ENCODE results near the gene CENPP. TPM values are rescaled to one million over a fixed set of nuclear protein-coding genes. Genes with fewer than 3 reads are reported as not detected.
"Not testable (repeated sequence)": the region's sequence is repeated elsewhere in the genome, so short reads cannot be mapped to it uniquely, and the experiment has no call there.

Gene CENPP
- polyA plus RNA-seq, 2 of the 4 experiments (the other 2 are of a cell fraction), result 7.2 to 13.4 TPM

DNA sequence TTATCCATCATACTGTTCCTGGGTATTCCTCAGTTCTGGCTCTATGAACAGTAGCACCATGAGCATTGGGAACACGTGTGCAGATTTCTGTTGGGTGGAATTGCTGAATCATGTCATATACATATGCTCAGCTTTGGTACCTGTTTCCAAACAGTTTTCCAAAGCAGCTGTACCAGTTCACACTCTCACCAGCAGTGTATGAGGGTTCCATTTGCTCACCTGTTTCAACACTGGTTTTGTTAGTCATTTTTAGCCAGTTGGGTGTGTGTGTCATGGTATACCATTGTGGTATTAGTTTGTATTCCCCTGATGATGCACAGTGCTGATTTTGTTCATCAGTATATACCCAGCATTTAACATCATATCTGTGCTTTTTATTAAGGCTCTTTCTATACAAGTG lies 266.8 kb downstream of the CENPP start:
- H3K4me2 ChIP-seq, result no peak overlapping the region
- ChIA-PET POLR2A (no interaction called here), CTCF (interaction anchor here (0.7 to 1.7 kb wide), 2 partner anchors 16 to 198 kb away, joined by 3 to 6 read pairs; no protein-coding TSS in a partner anchor)
- H3K27ac ChIP-seq, result no peak overlapping the region
- DNase-seq (ENCODE audit: low read depth in 1 of 2, low spot score in 1 of 2) (no peak), ATAC-seq (no peak), FAIRE-seq (no peak)
- TF ChIP-seq MAZ (IDR thresholded peaks at IDR 0.05; ENCODE audit: borderline replicate concordance, low read depth, low read length) (no peak), JUN (IDR thresholded peaks at IDR 0.05) (no peak), KDM5A (IDR thresholded peaks at IDR 0.05) (no peak), CEBPB (IDR thresholded peaks at IDR 0.05) (no peak), BHLHE40 (IDR thresholded peaks at IDR 0.05; ENCODE audit: low read depth, low read length) (no peak), HOXB13 (CRISPR knock-in tag; IDR thresholded peaks at IDR 0.05; ENCODE audit: low read depth) (no peak), RAD21 (conservative IDR thresholded peaks at IDR 0.05 in 1 of 2, IDR thresholded peaks at IDR 0.05 in 1 of 2) (no peak)
- TF ChIP-seq, protein P1, sequence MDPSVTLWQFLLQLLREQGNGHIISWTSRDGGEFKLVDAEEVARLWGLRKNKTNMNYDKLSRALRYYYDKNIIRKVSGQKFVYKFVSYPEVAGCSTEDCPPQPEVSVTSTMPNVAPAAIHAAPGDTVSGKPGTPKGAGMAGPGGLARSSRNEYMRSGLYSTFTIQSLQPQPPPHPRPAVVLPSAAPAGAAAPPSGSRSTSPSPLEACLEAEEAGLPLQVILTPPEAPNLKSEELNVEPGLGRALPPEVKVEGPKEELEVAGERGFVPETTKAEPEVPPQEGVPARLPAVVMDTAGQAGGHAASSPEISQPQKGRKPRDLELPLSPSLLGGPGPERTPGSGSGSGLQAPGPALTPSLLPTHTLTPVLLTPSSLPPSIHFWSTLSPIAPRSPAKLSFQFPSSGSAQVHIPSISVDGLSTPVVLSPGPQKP (IDR thresholded peaks at IDR 0.05; ENCODE audit: low read depth, low read length), result no peak
- TF ChIP-seq, protein P2, sequence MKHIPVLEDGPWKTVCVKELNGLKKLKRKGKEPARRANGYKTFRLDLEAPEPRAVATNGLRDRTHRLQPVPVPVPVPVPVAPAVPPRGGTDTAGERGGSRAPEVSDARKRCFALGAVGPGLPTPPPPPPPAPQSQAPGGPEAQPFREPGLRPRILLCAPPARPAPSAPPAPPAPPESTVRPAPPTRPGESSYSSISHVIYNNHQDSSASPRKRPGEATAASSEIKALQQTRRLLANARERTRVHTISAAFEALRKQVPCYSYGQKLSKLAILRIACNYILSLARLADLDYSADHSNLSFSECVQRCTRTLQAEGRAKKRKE (CRISPR knock-in tag; IDR thresholded peaks at IDR 0.05; ENCODE audit: low read depth), result no peak
- TF ChIP-seq, protein P3, sequence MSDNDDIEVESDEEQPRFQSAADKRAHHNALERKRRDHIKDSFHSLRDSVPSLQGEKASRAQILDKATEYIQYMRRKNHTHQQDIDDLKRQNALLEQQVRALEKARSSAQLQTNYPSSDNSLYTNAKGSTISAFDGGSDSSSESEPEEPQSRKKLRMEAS (IDR thresholded peaks at IDR 0.05), result no peak
- TF ChIP-seq, protein P4, sequence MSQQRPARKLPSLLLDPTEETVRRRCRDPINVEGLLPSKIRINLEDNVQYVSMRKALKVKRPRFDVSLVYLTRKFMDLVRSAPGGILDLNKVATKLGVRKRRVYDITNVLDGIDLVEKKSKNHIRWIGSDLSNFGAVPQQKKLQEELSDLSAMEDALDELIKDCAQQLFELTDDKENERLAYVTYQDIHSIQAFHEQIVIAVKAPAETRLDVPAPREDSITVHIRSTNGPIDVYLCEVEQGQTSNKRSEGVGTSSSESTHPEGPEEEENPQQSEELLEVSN (IDR thresholded peaks at IDR 0.05; ENCODE audit: borderline replicate concordance, low read depth), result no peak
- TF ChIP-seq, protein P5, sequence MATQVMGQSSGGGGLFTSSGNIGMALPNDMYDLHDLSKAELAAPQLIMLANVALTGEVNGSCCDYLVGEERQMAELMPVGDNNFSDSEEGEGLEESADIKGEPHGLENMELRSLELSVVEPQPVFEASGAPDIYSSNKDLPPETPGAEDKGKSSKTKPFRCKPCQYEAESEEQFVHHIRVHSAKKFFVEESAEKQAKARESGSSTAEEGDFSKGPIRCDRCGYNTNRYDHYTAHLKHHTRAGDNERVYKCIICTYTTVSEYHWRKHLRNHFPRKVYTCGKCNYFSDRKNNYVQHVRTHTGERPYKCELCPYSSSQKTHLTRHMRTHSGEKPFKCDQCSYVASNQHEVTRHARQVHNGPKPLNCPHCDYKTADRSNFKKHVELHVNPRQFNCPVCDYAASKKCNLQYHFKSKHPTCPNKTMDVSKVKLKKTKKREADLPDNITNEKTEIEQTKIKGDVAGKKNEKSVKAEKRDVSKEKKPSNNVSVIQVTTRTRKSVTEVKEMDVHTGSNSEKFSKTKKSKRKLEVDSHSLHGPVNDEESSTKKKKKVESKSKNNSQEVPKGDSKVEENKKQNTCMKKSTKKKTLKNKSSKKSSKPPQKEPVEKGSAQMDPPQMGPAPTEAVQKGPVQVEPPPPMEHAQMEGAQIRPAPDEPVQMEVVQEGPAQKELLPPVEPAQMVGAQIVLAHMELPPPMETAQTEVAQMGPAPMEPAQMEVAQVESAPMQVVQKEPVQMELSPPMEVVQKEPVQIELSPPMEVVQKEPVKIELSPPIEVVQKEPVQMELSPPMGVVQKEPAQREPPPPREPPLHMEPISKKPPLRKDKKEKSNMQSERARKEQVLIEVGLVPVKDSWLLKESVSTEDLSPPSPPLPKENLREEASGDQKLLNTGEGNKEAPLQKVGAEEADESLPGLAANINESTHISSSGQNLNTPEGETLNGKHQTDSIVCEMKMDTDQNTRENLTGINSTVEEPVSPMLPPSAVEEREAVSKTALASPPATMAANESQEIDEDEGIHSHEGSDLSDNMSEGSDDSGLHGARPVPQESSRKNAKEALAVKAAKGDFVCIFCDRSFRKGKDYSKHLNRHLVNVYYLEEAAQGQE (IDR thresholded peaks at IDR 0.05), result no peak
- no peak overlapping the region for H3K4me3 ChIP-seq
- WGBS (ENCODE audit: missing lambda C conversion rate), result 78% methylated on average over 1 of the region's 1 CpG
- H3K4me1 ChIP-seq, result no peaks in the 10 kb centered on the region
- H3K9me3 ChIP-seq, result no peaks in the 10 kb centered on the region

DNA sequence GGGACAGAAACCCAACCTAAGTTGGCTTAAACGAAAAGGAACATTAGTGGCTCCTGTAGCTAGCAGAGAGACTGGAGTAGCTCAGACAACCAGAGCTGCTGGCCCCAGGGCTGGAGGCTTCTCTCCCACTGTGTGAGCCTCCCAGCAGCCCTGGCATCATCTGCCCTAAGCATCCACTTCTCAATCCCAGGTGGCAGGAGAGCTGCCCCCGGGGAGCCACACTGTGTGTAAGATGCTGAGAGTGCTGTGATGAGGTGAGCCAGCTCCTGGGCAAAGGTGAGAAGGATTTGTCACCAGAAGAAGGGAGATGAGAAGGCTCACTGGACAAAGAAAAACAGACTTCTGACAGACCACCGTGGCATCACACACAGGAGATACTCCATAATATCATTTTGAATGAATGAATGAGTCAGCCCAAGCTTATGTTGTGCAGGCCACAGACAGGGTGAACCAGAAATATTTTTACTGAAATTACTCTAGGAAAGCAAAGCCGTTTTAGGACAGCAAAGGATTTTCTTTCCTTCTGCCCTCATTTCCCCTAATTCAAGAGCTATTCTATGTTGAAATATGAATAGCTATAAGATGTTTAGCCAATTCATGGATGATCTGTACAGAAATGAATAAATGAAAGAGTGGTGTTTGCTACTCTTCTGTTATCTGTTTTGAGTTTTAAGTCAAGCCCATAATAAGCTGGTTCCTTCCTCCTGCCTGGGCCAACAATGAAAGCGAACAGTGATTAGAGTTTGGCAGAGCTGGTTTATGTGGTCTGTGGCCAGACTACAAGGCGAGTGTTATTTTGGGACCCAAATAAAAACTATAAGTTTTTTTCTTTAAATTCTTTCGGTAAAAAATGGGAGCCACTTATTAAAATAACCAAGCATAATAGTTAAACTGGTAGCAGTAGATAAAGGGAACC lies 267.5 kb downstream of the CENPP start:
- ChIA-PET CTCF (interaction anchor here (0.7 to 1.7 kb wide), 4 partner anchors 11 to 198 kb away, joined by 3 to 6 read pairs (median 3); no protein-coding TSS in a partner anchor), POLR2A (no interaction called here)

DNA sequence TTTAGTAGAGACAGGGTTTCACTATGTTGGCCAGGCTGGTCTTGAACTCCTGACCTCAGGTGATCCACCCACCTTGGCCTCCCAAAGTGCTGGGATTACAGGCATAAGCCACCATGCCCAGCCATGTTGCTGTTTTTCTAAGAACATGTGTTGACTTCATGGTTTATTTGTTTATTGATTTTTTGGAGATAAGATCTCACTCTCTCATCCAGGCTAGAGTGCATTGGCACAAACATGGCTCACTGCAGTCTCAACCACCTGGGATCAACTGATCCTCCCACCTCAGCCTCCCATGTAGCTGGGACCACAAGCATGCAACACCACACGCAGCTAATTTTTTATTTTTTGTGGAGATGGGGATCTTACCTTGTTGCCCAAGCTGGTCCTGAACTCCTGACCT lies 269.3 kb downstream of the CENPP start:
- DNase-seq (ENCODE audit: low read depth in 1 of 2, low spot score in 1 of 2); ATAC-seq; POLR2A ChIA-PET; H3K27ac ChIP-seq; H3K4me2 ChIP-seq; H3K4me1 ChIP-seq; H3K9me3 ChIP-seq; FAIRE-seq; H3K4me3 ChIP-seq; CTCF ChIA-PET: not testable (repeated sequence)
- 86% methylated on average over 1 of the region's 1 CpG for WGBS (ENCODE audit: missing lambda C conversion rate)

More for the DNA sequence above, 267.5 kb downstream of the CENPP start:
- H3K4me3 ChIP-seq, result no peak overlapping the region
- no peak overlapping the region for H3K27ac ChIP-seq
- 65% methylated on average over 7 of the region's 7 CpGs for WGBS (ENCODE audit: missing lambda C conversion rate)
- H3K4me1 ChIP-seq, result no peaks in the 10 kb centered on the region
- TF ChIP-seq NFE2L2 (conservative IDR thresholded peaks at IDR 0.05; ENCODE audit: low read length), result no peak
- no peak for TF ChIP-seq FOXS1 (CRISPR knock-in tag; IDR thresholded peaks at IDR 0.05)
- TF ChIP-seq ZNF302 (CRISPR knock-in tag; IDR thresholded peaks at IDR 0.05), result no peak
- TF ChIP-seq, protein P6, sequence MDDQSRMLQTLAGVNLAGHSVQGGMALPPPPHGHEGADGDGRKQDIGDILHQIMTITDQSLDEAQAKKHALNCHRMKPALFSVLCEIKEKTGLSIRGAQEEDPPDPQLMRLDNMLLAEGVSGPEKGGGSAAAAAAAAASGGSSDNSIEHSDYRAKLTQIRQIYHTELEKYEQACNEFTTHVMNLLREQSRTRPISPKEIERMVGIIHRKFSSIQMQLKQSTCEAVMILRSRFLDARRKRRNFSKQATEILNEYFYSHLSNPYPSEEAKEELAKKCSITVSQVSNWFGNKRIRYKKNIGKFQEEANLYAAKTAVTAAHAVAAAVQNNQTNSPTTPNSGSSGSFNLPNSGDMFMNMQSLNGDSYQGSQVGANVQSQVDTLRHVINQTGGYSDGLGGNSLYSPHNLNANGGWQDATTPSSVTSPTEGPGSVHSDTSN (IDR thresholded peaks at IDR 0.05), result no peak
- TF ChIP-seq SMC3 (IDR thresholded peaks at IDR 0.05), result no peak
- H3K4me2 ChIP-seq, result no peak overlapping the region
- FAIRE-seq (no peak), ATAC-seq (no peak), DNase-seq (ENCODE audit: low read depth in 1 of 2, low spot score in 1 of 2) (no peak)
- no peaks in the 10 kb centered on the region for H3K9me3 ChIP-seq

Data from A549 (cell line).